ENCODE results near the gene CPED1. TPM values are rescaled to one million over a fixed set of nuclear protein-coding genes. Genes with fewer than 3 reads are reported as not detected.

Gene CPED1
- total RNA-seq, 1 experiment from 2014 or later: 33.6 TPM

Other genes with a start within 250 kb of the CPED1 start
- gene TSPAN12, start 130.6 kb upstream of the CPED1 start, total RNA-seq (2014; rRNA removed; shearing (Covaris generic)): 2.3 and 2.9 TPM in 2 replicates
- 20.7 and 28.7 TPM in 2 replicates for gene ING3, start 37.9 kb upstream of the CPED1 start, total RNA-seq (2014; rRNA removed; shearing (Covaris generic))